ENCODE data around the gene CFAP73. TPM values are rescaled to one million over a fixed set of nuclear protein-coding genes. Genes with fewer than 3 reads are reported as not detected.
A peak's percentile ranks its signal among the peaks of the same experiment; 100 is the strongest.

Gene CFAP73
- total RNA-seq, 5 donors from 2014 or later (not counting 1 experiment from before 2014, with no cell fraction given): 0.25 to 0.69 TPM; not detected in 3

- no peak for ATAC-seq (replicated peaks in 1 of 4)
- Mint-ChIP-seq H3K27me3 (peaks cover 0 to 9% of the 10 kb centered on the region in 2 donors), H3K27ac (no peak overlapping the region), H3K36me3 (no peaks in the 10 kb centered on the region), H3K9me3 (no peaks in the 10 kb centered on the region), H3K4me1 (peaks cover 14 to 24% (median 19%) of the 10 kb centered on the region in 3 donors), H3K4me3 (peak overlapping the region in 1 of 3 donors; percentile 87)
- POLR2A ChIA-PET: interaction anchor here in 1 of 2 donors (0.9 kb wide), 1 partner anchor 38 kb away, joined by 3 read pairs; no protein-coding TSS in a partner anchor
- 100% methylated on average over 1 of the region's 2 CpGs for WGBS (ENCODE audit: insufficient coverage)
- H3K36me3 ChIP-seq (ENCODE audit: control insufficient read depth in 2 of 2, extremely low read depth in 1 of 2, insufficient read depth in 1 of 2, low read length in 1 of 2): no peaks in the 10 kb centered on the region
- H3K4me3 ChIP-seq (ENCODE audit: control insufficient read depth in 1 of 2, extremely low read depth in 1 of 2, low read length in 1 of 2): no peak overlapping the region
- CTCF ChIA-PET: interaction anchor here (0.5 to 2.5 kb wide), 3 partner anchors 19 to 89 kb away, joined by 3 to 9 read pairs (median 4); no protein-coding TSS in a partner anchor
- H3K9me3 ChIP-seq: no peaks in the 10 kb centered on the region
- H3K27me3 ChIP-seq (replicated peaks in 1 of 2; ENCODE audit: control insufficient read depth in 2 of 2, extremely low read depth in 1 of 2, insufficient read depth in 2 of 2, low read length in 1 of 2): peaks cover 0 to 30% of the 10 kb centered on the region in 2 experiments
- no peak for DNase-seq
- peaks cover 5 to 22% of the 10 kb centered on the region in 2 experiments for H3K4me1 ChIP-seq (ENCODE audit: control insufficient read depth in 1 of 2, extremely low read depth in 1 of 2, insufficient read depth in 2 of 2, low read length in 2 of 2)
- H3K27ac ChIP-seq (ENCODE audit: low read length): no peak overlapping the region
Observed at GRCh38 chr12:113134071-113134470, 15.5 kb upstream of the CFAP73 start.

- WGBS (ENCODE audit: insufficient coverage): 74% methylated on average over 4 of the region's 6 CpGs
- H3K9me3 ChIP-seq: no peaks in the 10 kb centered on the region
- H3K27ac Mint-ChIP-seq: no peak overlapping the region
- peaks cover 0 to 30% of the 10 kb centered on the region in 2 experiments for H3K27me3 ChIP-seq (replicated peaks in 1 of 2; ENCODE audit: control insufficient read depth in 2 of 2, extremely low read depth in 1 of 2, insufficient read depth in 2 of 2, low read length in 1 of 2)
- ChIA-PET CTCF (interaction anchor here (0.5 to 2.5 kb wide), 3 partner anchors 18 to 89 kb away, joined by 3 to 9 read pairs (median 4); no protein-coding TSS in a partner anchor), POLR2A (interaction anchor here in 1 of 2 donors (0.9 kb wide), 1 partner anchor 37 kb away, joined by 3 read pairs; no protein-coding TSS in a partner anchor)
- H3K36me3 ChIP-seq (ENCODE audit: control insufficient read depth in 2 of 2, extremely low read depth in 1 of 2, insufficient read depth in 1 of 2, low read length in 1 of 2): no peaks in the 10 kb centered on the region
- H3K27ac ChIP-seq (ENCODE audit: low read length): no peak overlapping the region
- H3K9me3 Mint-ChIP-seq: no peaks in the 10 kb centered on the region
- H3K4me3 Mint-ChIP-seq: peak overlapping the region; percentile 60 to 87 (median 69)
- ATAC-seq (replicated peaks in 1 of 4): no peak
- peaks cover 14 to 20% (median 19%) of the 10 kb centered on the region in 3 donors for H3K4me1 Mint-ChIP-seq
- peaks cover 5 to 22% of the 10 kb centered on the region in 2 experiments for H3K4me1 ChIP-seq (ENCODE audit: control insufficient read depth in 1 of 2, extremely low read depth in 1 of 2, insufficient read depth in 2 of 2, low read length in 2 of 2)
- no peaks in the 10 kb centered on the region for H3K36me3 Mint-ChIP-seq
- H3K27me3 Mint-ChIP-seq: peaks cover 0 to 9% of the 10 kb centered on the region in 2 donors
- no peak overlapping the region for H3K4me3 ChIP-seq (ENCODE audit: control insufficient read depth in 1 of 2, extremely low read depth in 1 of 2, low read length in 1 of 2)
- DNase-seq: no peak
Observed at GRCh38 chr12:113134521-113134951, 15.0 kb upstream of the CFAP73 start.

- Mint-ChIP-seq H3K4me1 (peaks cover 14 to 19% (median 19%) of the 10 kb centered on the region in 3 donors), H3K27ac (peak within 1 kb of the TSS in 1 of 2 donors; percentile 46), H3K36me3 (no peaks in the 10 kb centered on the region), H3K4me3 (peak within 1 kb of the TSS; percentile 66 to 87 (median 74)), H3K9me3 (no peaks in the 10 kb centered on the region), H3K27me3 (peaks cover 0 to 9% of the 10 kb centered on the region in 2 donors)
- H3K9me3 ChIP-seq: no peaks in the 10 kb centered on the region
- 9% methylated on average over 45 of the region's 68 CpGs for WGBS (ENCODE audit: insufficient coverage)
- DNase-seq (peak; percentile 30 to 84 (median 69)), ATAC-seq (replicated peaks in 1 of 4) (peak; percentile 85 to 92 (median 90))
- peaks cover 0 to 30% of the 10 kb centered on the region in 2 experiments for H3K27me3 ChIP-seq (replicated peaks in 1 of 2; ENCODE audit: control insufficient read depth in 2 of 2, extremely low read depth in 1 of 2, insufficient read depth in 2 of 2, low read length in 1 of 2)
- no peaks in the 10 kb centered on the region for H3K36me3 ChIP-seq (ENCODE audit: control insufficient read depth in 2 of 2, extremely low read depth in 1 of 2, insufficient read depth in 1 of 2, low read length in 1 of 2)
- H3K4me3 ChIP-seq (ENCODE audit: control insufficient read depth in 1 of 2, extremely low read depth in 1 of 2, low read length in 1 of 2): peak within 1 kb of the TSS; percentile 35 to 42
- H3K27ac ChIP-seq (ENCODE audit: low read length): no peak within 1 kb of the TSS
- POLR2A ChIA-PET: interaction anchor here in 1 of 2 donors (0.5 to 0.9 kb wide), 2 partner anchors 26 to 36 kb away, joined by 3 to 8 read pairs; no protein-coding TSS in a partner anchor
- CTCF ChIA-PET: interaction anchor here (0.5 to 2.5 kb wide), 8 partner anchors 9 to 144 kb away, joined by 3 to 9 read pairs (median 4); no protein-coding TSS in a partner anchor
- peaks cover 5 to 22% of the 10 kb centered on the region in 2 experiments for H3K4me1 ChIP-seq (ENCODE audit: control insufficient read depth in 1 of 2, extremely low read depth in 1 of 2, insufficient read depth in 2 of 2, low read length in 2 of 2)
Observed at GRCh38 chr12:113135178-113136127, 14.1 kb upstream of the CFAP73 start, which contains the start of gene RASAL1. Gene RASAL1, minus strand, starts transcription at chr12:113135761. Its CDS starts 299 bp downstream, at chr12:113135462.

- peak overlapping the region; percentile 66 to 87 (median 74) for H3K4me3 Mint-ChIP-seq
- H3K27me3 ChIP-seq (replicated peaks in 1 of 2; ENCODE audit: control insufficient read depth in 2 of 2, extremely low read depth in 1 of 2, insufficient read depth in 2 of 2, low read length in 1 of 2): peaks cover 0 to 30% of the 10 kb centered on the region in 2 experiments
- CTCF ChIA-PET: interaction anchor here in 1 of 2 donors (2.5 kb wide), 1 partner anchor 16 kb away, joined by 9 read pairs; no protein-coding TSS in a partner anchor
- no peak overlapping the region for H3K27ac ChIP-seq (ENCODE audit: low read length)
- H3K9me3 Mint-ChIP-seq: no peaks in the 10 kb centered on the region
- H3K27me3 Mint-ChIP-seq: peaks cover 0 to 9% of the 10 kb centered on the region in 2 donors
- DNase-seq: peak in 34 of 35 experiments; percentile 28 to 81 (median 62)
- H3K27ac Mint-ChIP-seq: no peak overlapping the region
- H3K4me1 ChIP-seq (ENCODE audit: control insufficient read depth in 1 of 2, extremely low read depth in 1 of 2, insufficient read depth in 2 of 2, low read length in 2 of 2): peaks cover 5 to 22% of the 10 kb centered on the region in 2 experiments
- peaks cover 14 to 19% (median 19%) of the 10 kb centered on the region in 3 donors for H3K4me1 Mint-ChIP-seq
- H3K9me3 ChIP-seq: no peaks in the 10 kb centered on the region
- ATAC-seq (replicated peaks in 1 of 4): peak; percentile 48 to 75 (median 50)
- POLR2A ChIA-PET: interaction anchor here in 1 of 2 donors (0.5 kb wide), 1 partner anchor 25 kb away, joined by 8 read pairs; no protein-coding TSS in a partner anchor
- H3K36me3 Mint-ChIP-seq: no peaks in the 10 kb centered on the region
- WGBS (ENCODE audit: insufficient coverage): 42% methylated on average over 6 of the region's 21 CpGs
- H3K36me3 ChIP-seq (ENCODE audit: control insufficient read depth in 2 of 2, extremely low read depth in 1 of 2, insufficient read depth in 1 of 2, low read length in 1 of 2): no peaks in the 10 kb centered on the region
- peak overlapping the region; percentile 32 to 35 for H3K4me3 ChIP-seq (ENCODE audit: control insufficient read depth in 1 of 2, extremely low read depth in 1 of 2, low read length in 1 of 2)
Observed at GRCh38 chr12:113136128-113136989, 13.2 kb upstream of the CFAP73 start.

GRCh38 chr12:113136990-113137511, 12.5 kb upstream of the CFAP73 start:
- Mint-ChIP-seq H3K9me3 (no peaks in the 10 kb centered on the region), H3K4me3 (peak overlapping the region in 1 of 3 donors; percentile 87), H3K36me3 (no peaks in the 10 kb centered on the region), H3K27me3 (peaks cover 0 to 9% of the 10 kb centered on the region in 2 donors), H3K4me1 (peaks cover 14 to 19% (median 19%) of the 10 kb centered on the region in 3 donors), H3K27ac (no peak overlapping the region)
- H3K36me3 ChIP-seq (ENCODE audit: control insufficient read depth in 2 of 2, extremely low read depth in 1 of 2, insufficient read depth in 1 of 2, low read length in 1 of 2): no peaks in the 10 kb centered on the region
- peaks cover 0 to 30% of the 10 kb centered on the region in 2 experiments for H3K27me3 ChIP-seq (replicated peaks in 1 of 2; ENCODE audit: control insufficient read depth in 2 of 2, extremely low read depth in 1 of 2, insufficient read depth in 2 of 2, low read length in 1 of 2)
- 98% methylated on average over 5 of the region's 6 CpGs for WGBS (ENCODE audit: insufficient coverage)
- no peaks in the 10 kb centered on the region for H3K9me3 ChIP-seq
- ATAC-seq (replicated peaks in 1 of 4): no peak
- DNase-seq: no peak
- CTCF ChIA-PET: interaction anchor here (0.5 to 0.7 kb wide), 3 partner anchors 14 to 133 kb away, joined by 3 to 5 read pairs (median 4); no protein-coding TSS in a partner anchor
- peaks cover 5 to 22% of the 10 kb centered on the region in 2 experiments for H3K4me1 ChIP-seq (ENCODE audit: control insufficient read depth in 1 of 2, extremely low read depth in 1 of 2, insufficient read depth in 2 of 2, low read length in 2 of 2)
- H3K27ac ChIP-seq (ENCODE audit: low read length): no peak overlapping the region
- POLR2A ChIA-PET: no interaction called here
- H3K4me3 ChIP-seq (ENCODE audit: control insufficient read depth in 1 of 2, extremely low read depth in 1 of 2, low read length in 1 of 2): no peak overlapping the region
